Lung (tissue), 12 donors: ENCODE data around the gene TOGARAM1. TPM values are rescaled to one million over a fixed set of nuclear protein-coding genes. Genes with fewer than 3 reads are reported as not detected.

Source experiments
- ATAC-seq: fragments of 200-7000 bp; cut with Tn5 transposase; one replicate; pipeline ENCODE4 v1.9.1; 2020; ENCODE audit warnings: moderate number of reproducible peaks; ENCODE audit not compliant: insufficient read depth, low FRiP score
- DNase-seq, 3 donors: peaks; one replicate each; pipeline ENCODE4 v3.0.0-alpha.2; 2013 to 2017
- H3K27ac ChIP-seq, 2 donors: one replicate each; pipeline ENCODE4 v1.5.1; 2013; ENCODE audit warnings: mild to moderate bottlenecking in 2 of 2, moderate library complexity in 2 of 2, control low read depth in 1 of 2, inconsistent platforms in 1 of 2, low read depth in 1 of 2, low read length in 1 of 2
- H3K27me3 ChIP-seq, 3 donors: one replicate each; pipeline ENCODE4 v1.5.1; 2013; ENCODE audit warnings: low read length in 2 of 3; ENCODE audit not compliant: control insufficient read depth in 3 of 3, insufficient read depth in 3 of 3
- H3K36me3 ChIP-seq, 4 donors: one replicate each; pipeline ENCODE4 v1.5.1; 2013; ENCODE audit warnings: low read length in 4 of 4, mild to moderate bottlenecking in 1 of 4, moderate library complexity in 1 of 4; ENCODE audit not compliant: control insufficient read depth in 4 of 4, insufficient read depth in 4 of 4
- H3K4me1 ChIP-seq, 5 donors: one replicate each; pipeline ENCODE4 v1.5.1; 2013; ENCODE audit warnings: low read length in 5 of 5, mild to moderate bottlenecking in 2 of 5, moderate library complexity in 1 of 5; ENCODE audit not compliant: control insufficient read depth in 5 of 5, insufficient read depth in 5 of 5
- H3K4me3 ChIP-seq: one replicate; pipeline ENCODE4 v1.5.1; 2013; ENCODE audit warnings: mild to moderate bottlenecking, control low read depth, moderate library complexity
- H3K9ac ChIP-seq, 2 donors: one replicate each; pipeline ENCODE4 v1.5.1; 2013; ENCODE audit warnings: low read length in 2 of 2, control low read depth in 1 of 2; ENCODE audit not compliant: insufficient read depth in 1 of 2
- H3K9me3 ChIP-seq, 4 donors: one replicate each; pipeline ENCODE4 v1.5.1; 2013; ENCODE audit warnings: low read length in 3 of 4, mild to moderate bottlenecking in 1 of 4, moderate library complexity in 1 of 4; ENCODE audit not compliant: control insufficient read depth in 4 of 4, insufficient read depth in 3 of 4
- WGBS, 2 donors: extraction: QIAGEN DNeasy Blood & Tissue Kit; methylation state at CpG; one replicate each; pipeline ENCODE4 v1.1.7; 2013; 5-methylcytosine and 5-hydroxymethylcytosine counted together
- polyA plus RNA-seq, 2 donors: library from polyadenylated mRNA; stranded (reverse); fragments of 200-250 nt; gene quantifications; one replicate each; pipeline ENCODE4 v1.2.1, GENCODE V29; 2013
- total RNA-seq, 2 donors: library from RNA; depleted of rRNA in 1 of 2; stranded (reverse); fragments of >200 nt in 1 of 2; gene quantifications; one replicate each; pipeline ENCODE4 v1.2.1, GENCODE V29; 2014 to 2021
- TF ChIP-seq, protein P1 (sequence below): IDR thresholded peaks from 2 replicates; pipeline ENCODE4 v1.5.1; 2012; ENCODE audit warnings: mild to moderate bottlenecking; ENCODE audit errors: control extremely low read depth, extremely low read depth
- donor health status: control.
- donor health status: control.
- donor health status: Bipolar disorder and iron deficiency.
- donor health status: healthy.
- donor health status: DM: yes; HTN: yes; CAD: no.

TOGARAM1 gene
- total and polyA plus RNA-seq, 4 donors = 4.2 to 52.0 (median 11.4) TPM

DNA sequence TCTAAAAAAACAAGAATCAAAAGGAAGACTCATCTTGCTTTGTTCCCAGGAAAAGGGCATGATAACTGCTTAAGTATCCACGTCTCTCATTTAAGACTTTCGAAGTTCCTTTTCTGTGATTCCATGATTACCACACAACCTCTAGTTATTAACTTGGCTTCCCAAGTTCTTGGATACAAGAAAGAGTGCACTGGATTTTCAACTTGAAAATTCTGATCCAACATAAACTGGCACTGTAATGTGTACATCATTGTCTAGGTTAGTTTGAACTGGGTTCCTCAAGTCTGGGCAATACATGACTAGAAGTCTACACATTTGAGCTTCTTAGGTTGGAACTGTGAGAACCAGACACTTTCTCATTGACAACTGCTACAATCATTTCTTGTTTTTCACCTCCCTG lies 1.8 kb upstream of the TOGARAM1 start:
- H3K4me1 ChIP-seq = peaks cover 4 to 30% (median 6%) of the 10 kb centered on the region in 5 donors
- no peaks in the 10 kb centered on the region for H3K9me3 ChIP-seq
- DNase-seq = peak in 1 of 3 donors; percentile 40
- no peaks in the 10 kb centered on the region for H3K27me3 ChIP-seq
- H3K4me3 ChIP-seq = no peak overlapping the region
- no peak for ATAC-seq
- peak overlapping the region in 1 of 2 donors; percentile 87 for H3K9ac ChIP-seq
- TF ChIP-seq, protein P1, sequence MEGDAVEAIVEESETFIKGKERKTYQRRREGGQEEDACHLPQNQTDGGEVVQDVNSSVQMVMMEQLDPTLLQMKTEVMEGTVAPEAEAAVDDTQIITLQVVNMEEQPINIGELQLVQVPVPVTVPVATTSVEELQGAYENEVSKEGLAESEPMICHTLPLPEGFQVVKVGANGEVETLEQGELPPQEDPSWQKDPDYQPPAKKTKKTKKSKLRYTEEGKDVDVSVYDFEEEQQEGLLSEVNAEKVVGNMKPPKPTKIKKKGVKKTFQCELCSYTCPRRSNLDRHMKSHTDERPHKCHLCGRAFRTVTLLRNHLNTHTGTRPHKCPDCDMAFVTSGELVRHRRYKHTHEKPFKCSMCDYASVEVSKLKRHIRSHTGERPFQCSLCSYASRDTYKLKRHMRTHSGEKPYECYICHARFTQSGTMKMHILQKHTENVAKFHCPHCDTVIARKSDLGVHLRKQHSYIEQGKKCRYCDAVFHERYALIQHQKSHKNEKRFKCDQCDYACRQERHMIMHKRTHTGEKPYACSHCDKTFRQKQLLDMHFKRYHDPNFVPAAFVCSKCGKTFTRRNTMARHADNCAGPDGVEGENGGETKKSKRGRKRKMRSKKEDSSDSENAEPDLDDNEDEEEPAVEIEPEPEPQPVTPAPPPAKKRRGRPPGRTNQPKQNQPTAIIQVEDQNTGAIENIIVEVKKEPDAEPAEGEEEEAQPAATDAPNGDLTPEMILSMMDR = no peak
- H3K36me3 ChIP-seq = peaks cover 0 to 9% (median 0%) of the 10 kb centered on the region in 4 donors
- 33 to 36% methylated on average over 2 of the region's 2 CpGs for WGBS, 2 donors
- peak overlapping the region in 1 of 2 donors; percentile 17 for H3K27ac ChIP-seq

DNA sequence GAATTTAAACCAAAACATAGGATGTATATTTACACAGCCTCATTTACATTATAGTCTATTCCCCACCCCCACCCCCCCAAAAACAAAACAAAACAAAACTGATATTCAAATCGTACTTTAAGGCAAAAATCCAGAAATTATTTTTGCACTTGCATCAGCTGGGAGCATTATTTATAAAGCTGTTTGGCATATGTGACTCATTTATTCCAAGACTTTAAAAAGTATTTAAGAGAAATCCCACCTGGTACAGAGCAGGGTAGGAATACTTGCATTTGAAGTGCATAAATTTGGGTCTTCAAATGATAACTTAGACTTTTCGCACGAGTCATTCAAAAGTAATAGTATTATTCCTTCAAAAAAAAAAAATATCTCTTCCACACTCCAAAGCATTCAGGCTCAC lies 1.3 kb upstream of the TOGARAM1 start:
- peaks cover 4 to 30% (median 6%) of the 10 kb centered on the region in 5 donors for H3K4me1 ChIP-seq
- H3K27me3 ChIP-seq = no peaks in the 10 kb centered on the region
- ATAC-seq (no peak), DNase-seq (no peak)
- 2% methylated on average over 3 of the region's 3 CpGs for WGBS, 2 donors
- H3K9me3 ChIP-seq = no peaks in the 10 kb centered on the region
- H3K4me3 ChIP-seq = peak overlapping the region; percentile 91
- peak overlapping the region in 1 of 2 donors; percentile 87 for H3K27ac ChIP-seq
- peaks cover 0 to 9% (median 0%) of the 10 kb centered on the region in 4 donors for H3K36me3 ChIP-seq
- TF ChIP-seq, protein P1 = no peak
- peak overlapping the region; percentile 65 to 87 for H3K9ac ChIP-seq

DNA sequence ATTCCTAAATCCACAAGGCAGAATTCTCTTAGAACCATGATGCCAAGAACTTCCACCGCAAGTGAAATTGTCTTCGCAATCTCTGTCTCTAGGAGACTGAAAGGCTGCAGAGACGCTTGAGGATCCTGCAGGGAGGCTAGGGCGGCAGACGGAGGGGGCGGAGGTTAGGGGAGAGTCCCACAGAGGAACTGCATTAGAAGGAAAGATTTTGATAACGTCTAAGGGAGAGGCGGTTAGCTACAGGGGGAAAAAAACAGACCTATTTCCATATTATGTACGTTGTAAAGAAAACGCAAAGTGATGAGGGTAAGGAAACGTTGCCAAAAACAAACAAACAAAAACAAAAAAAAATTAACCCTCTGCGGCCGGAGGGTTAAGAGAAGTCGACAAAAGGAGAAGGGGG lies 838 bp upstream of the TOGARAM1 start:
- Histone ChIP-seq H3K4me1 (peaks cover 5 to 30% (median 6%) of the 10 kb centered on the region in 5 donors), H3K36me3 (peaks cover 0 to 9% (median 0%) of the 10 kb centered on the region in 4 donors), H3K27ac (peak overlapping the region; percentile 87 to 98), H3K27me3 (no peaks in the 10 kb centered on the region), H3K9ac (peak overlapping the region; percentile 65 to 87), H3K9me3 (no peaks in the 10 kb centered on the region), H3K4me3 (peak overlapping the region; percentile 91)
- 0% methylated on average over 14 of the region's 14 CpGs for WGBS, 2 donors
- peak; percentile 74 to 88 (median 84) for DNase-seq
- TF ChIP-seq, protein P1 = no peak
- peak; percentile 45 for ATAC-seq
